GM23338 (cell line): ENCODE measurements around the gene BMPR2. TPM values are rescaled to one million over a fixed set of nuclear protein-coding genes. Genes with fewer than 3 reads are reported as not detected.

ENCODE experiments used
- ATAC-seq: fragments of 200-7000 bp; cut with Tn5 transposase; 3 replicates; pipeline ENCODE4 v1.9.1; 2020
- DNase-seq: peaks from one replicate; pipeline ENCODE4 v3.0.0-alpha.2; 2015; ENCODE audit warnings: low spot score
- H2AFZ ChIP-seq: fragments of 200-600 bp; sonication (generic); 2 replicates; pipeline ENCODE4 v1.8.0; 2016; ENCODE audit warnings: antibody characterized with exemption, mild to moderate bottlenecking, moderate library complexity
- H3F3A ChIP-seq: fragments of 200-600 bp; sonication (generic); replicated peaks from 2 replicates; pipeline ENCODE4 v1.8.0; 2017; ENCODE audit warnings: antibody characterized with exemption, mixed run types, low read depth
- H3K27ac ChIP-seq: fragments of 200-600 bp; sonication (generic); 2 replicates; pipeline ENCODE4 v1.6.1; 2016; ENCODE audit warnings: low read depth
- H3K27me3 ChIP-seq: fragments of 200-600 bp; sonication (generic); 2 replicates; pipeline ENCODE4 v1.8.0; 2016; ENCODE audit warnings: mild to moderate bottlenecking, mixed run types, moderate library complexity; ENCODE audit not compliant: insufficient read depth
- H3K36me3 ChIP-seq: fragments of 200-600 bp; sonication (generic); 2 replicates; pipeline ENCODE4 v1.8.0; 2016; ENCODE audit warnings: mild to moderate bottlenecking; ENCODE audit not compliant: insufficient read depth
- H3K4me1 ChIP-seq: fragments of 200-600 bp; sonication (generic); 2 replicates; pipeline ENCODE4 v1.8.0; 2016; ENCODE audit warnings: mild to moderate bottlenecking, moderate library complexity; ENCODE audit not compliant: insufficient read depth
- H3K4me2 ChIP-seq: fragments of 200-600 bp; sonication (generic); 2 replicates; pipeline ENCODE4 v1.7.1; 2017; ENCODE audit warnings: mixed run types
- H3K4me3 ChIP-seq: fragments of 200-600 bp; sonication (generic); 2 replicates; pipeline ENCODE4 v1.6.1; 2016; ENCODE audit warnings: mixed run types
- H3K79me2 ChIP-seq: fragments of 200-600 bp; sonication (generic); replicated peaks from 2 replicates; pipeline ENCODE4 v1.8.0; 2017; ENCODE audit warnings: mild to moderate bottlenecking; ENCODE audit not compliant: insufficient read depth
- H3K9me2 ChIP-seq: fragments of 200-600 bp; sonication (generic); 2 replicates; pipeline ENCODE4 v1.8.0; 2017; ENCODE audit not compliant: insufficient read depth
- H4K20me1 ChIP-seq: fragments of 200-600 bp; sonication (generic); replicated peaks from 2 replicates; pipeline ENCODE4 v1.8.0; 2017; ENCODE audit warnings: mild to moderate bottlenecking; ENCODE audit not compliant: insufficient read depth
- H3K27ac Mint-ChIP-seq: 2 replicates; pipeline ENCODE4 v1.8.0; 2020; ENCODE audit warnings: inconsistent platforms, mild to moderate bottlenecking, moderate library complexity, mixed read lengths
- H3K27me3 Mint-ChIP-seq: 3 replicates; pipeline ENCODE4 v1.8.0; 2022; ENCODE audit warnings: low read depth, mild to moderate bottlenecking, moderate library complexity, mixed read lengths, inconsistent platforms; ENCODE audit not compliant: insufficient read depth, poor library complexity
- H3K36me3 Mint-ChIP-seq: 3 replicates; pipeline ENCODE4 v1.8.0; 2021; ENCODE audit warnings: low read depth, mild to moderate bottlenecking, inconsistent platforms, moderate library complexity, mixed read lengths
- H3K4me1 Mint-ChIP-seq: 3 replicates; pipeline ENCODE4 v1.8.0; 2020; ENCODE audit warnings: mild to moderate bottlenecking, inconsistent platforms, mixed read lengths
- H3K4me3 Mint-ChIP-seq: 3 replicates; pipeline ENCODE4 v1.8.0; 2021; ENCODE audit warnings: moderate library complexity, mild to moderate bottlenecking, inconsistent platforms, mixed read lengths
- H3K9me3 Mint-ChIP-seq: 3 replicates; pipeline ENCODE4 v1.8.0; 2020; ENCODE audit warnings: moderate library complexity, mild to moderate bottlenecking, inconsistent platforms, mixed read lengths
- CREB1 ChIP-seq: fragments of 250-450 bp; sonication (Bioruptor Pico); IDR thresholded peaks from 2 replicates; pipeline ENCODE4 v1.5.0; 2020; ENCODE audit warnings: low read depth, mild to moderate bottlenecking, moderate library complexity
- CTCF ChIP-seq, 2 experiments: fragments of 200-600 bp in 1 of 2; sonication (generic) in 1 of 2; conservative IDR thresholded peaks; 2 replicates each; pipeline versions ENCODE4 v1.5.1 to v1.6.1; 2016 to 2017; ENCODE audit warnings: antibody characterized with exemption in 2 of 2, low read depth in 2 of 2, mild to moderate bottlenecking in 2 of 2, moderate library complexity in 1 of 2
- ETS1 ChIP-seq: IDR thresholded peaks from 2 replicates; pipeline ENCODE4 v1.6.1; 2016; ENCODE audit warnings: antibody characterized with exemption
- EZH2 ChIP-seq: fragments of 200-600 bp; sonication (generic); IDR thresholded peaks from one replicate; pipeline ENCODE4 v1.8.0; 2017; ENCODE audit warnings: antibody characterized with exemption, mild to moderate bottlenecking, low read depth; ENCODE audit not compliant: unreplicated experiment
- EZH2phosphoT487 ChIP-seq: fragments of 200-600 bp; sonication (generic); IDR thresholded peaks from one replicate; pipeline ENCODE4 v1.8.1; 2018; ENCODE audit warnings: antibody characterized with exemption; ENCODE audit not compliant: unreplicated experiment
- JUNB ChIP-seq: IDR thresholded peaks from one replicate; pipeline ENCODE4 v1.6.1; 2016; ENCODE audit warnings: antibody characterized with exemption; ENCODE audit not compliant: unreplicated experiment
- POLR2AphosphoS5 ChIP-seq: IDR thresholded peaks from 2 replicates; pipeline ENCODE4 v1.6.1; 2016; ENCODE audit warnings: antibody characterized with exemption, low read depth
- STAT1 ChIP-seq: IDR thresholded peaks from one replicate; pipeline ENCODE4 v1.6.1; 2016; ENCODE audit warnings: antibody characterized with exemption; ENCODE audit not compliant: unreplicated experiment
- ZNF331 ChIP-seq: fragments of 250-450 bp; sonication (Bioruptor Pico); IDR thresholded peaks from 2 replicates; pipeline ENCODE4 v1.5.0; 2020; ENCODE audit warnings: low read depth, mild to moderate bottlenecking, moderate library complexity
- polyA plus RNA-seq: library from polyadenylated mRNA; unstranded; fragments of >200 nt; fragmentation: Nextera tagmentation; extraction: Ambion mirVana; gene quantifications from 2 replicates; pipeline ENCODE4 v1.2.1, GENCODE V29; 2016
- total RNA-seq: library from RNA; depleted of rRNA; stranded (reverse); fragments of >200 nt; shearing (Covaris generic); gene quantifications from 2 replicates; pipeline ENCODE4 v1.2.3, GENCODE V29; 2014
- TF ChIP-seq, protein P1 (sequence below): fragments of 250-450 bp; sonication (Bioruptor Pico); IDR thresholded peaks from 2 replicates; pipeline ENCODE4 v1.5.0; 2020; ENCODE audit warnings: mild to moderate bottlenecking, moderate library complexity

BMPR2 gene
- total and polyA plus RNA-seq, 2 experiments from 2014 or later: 6.7 to 21.6 TPM

- TF ChIP-seq, protein P1, sequence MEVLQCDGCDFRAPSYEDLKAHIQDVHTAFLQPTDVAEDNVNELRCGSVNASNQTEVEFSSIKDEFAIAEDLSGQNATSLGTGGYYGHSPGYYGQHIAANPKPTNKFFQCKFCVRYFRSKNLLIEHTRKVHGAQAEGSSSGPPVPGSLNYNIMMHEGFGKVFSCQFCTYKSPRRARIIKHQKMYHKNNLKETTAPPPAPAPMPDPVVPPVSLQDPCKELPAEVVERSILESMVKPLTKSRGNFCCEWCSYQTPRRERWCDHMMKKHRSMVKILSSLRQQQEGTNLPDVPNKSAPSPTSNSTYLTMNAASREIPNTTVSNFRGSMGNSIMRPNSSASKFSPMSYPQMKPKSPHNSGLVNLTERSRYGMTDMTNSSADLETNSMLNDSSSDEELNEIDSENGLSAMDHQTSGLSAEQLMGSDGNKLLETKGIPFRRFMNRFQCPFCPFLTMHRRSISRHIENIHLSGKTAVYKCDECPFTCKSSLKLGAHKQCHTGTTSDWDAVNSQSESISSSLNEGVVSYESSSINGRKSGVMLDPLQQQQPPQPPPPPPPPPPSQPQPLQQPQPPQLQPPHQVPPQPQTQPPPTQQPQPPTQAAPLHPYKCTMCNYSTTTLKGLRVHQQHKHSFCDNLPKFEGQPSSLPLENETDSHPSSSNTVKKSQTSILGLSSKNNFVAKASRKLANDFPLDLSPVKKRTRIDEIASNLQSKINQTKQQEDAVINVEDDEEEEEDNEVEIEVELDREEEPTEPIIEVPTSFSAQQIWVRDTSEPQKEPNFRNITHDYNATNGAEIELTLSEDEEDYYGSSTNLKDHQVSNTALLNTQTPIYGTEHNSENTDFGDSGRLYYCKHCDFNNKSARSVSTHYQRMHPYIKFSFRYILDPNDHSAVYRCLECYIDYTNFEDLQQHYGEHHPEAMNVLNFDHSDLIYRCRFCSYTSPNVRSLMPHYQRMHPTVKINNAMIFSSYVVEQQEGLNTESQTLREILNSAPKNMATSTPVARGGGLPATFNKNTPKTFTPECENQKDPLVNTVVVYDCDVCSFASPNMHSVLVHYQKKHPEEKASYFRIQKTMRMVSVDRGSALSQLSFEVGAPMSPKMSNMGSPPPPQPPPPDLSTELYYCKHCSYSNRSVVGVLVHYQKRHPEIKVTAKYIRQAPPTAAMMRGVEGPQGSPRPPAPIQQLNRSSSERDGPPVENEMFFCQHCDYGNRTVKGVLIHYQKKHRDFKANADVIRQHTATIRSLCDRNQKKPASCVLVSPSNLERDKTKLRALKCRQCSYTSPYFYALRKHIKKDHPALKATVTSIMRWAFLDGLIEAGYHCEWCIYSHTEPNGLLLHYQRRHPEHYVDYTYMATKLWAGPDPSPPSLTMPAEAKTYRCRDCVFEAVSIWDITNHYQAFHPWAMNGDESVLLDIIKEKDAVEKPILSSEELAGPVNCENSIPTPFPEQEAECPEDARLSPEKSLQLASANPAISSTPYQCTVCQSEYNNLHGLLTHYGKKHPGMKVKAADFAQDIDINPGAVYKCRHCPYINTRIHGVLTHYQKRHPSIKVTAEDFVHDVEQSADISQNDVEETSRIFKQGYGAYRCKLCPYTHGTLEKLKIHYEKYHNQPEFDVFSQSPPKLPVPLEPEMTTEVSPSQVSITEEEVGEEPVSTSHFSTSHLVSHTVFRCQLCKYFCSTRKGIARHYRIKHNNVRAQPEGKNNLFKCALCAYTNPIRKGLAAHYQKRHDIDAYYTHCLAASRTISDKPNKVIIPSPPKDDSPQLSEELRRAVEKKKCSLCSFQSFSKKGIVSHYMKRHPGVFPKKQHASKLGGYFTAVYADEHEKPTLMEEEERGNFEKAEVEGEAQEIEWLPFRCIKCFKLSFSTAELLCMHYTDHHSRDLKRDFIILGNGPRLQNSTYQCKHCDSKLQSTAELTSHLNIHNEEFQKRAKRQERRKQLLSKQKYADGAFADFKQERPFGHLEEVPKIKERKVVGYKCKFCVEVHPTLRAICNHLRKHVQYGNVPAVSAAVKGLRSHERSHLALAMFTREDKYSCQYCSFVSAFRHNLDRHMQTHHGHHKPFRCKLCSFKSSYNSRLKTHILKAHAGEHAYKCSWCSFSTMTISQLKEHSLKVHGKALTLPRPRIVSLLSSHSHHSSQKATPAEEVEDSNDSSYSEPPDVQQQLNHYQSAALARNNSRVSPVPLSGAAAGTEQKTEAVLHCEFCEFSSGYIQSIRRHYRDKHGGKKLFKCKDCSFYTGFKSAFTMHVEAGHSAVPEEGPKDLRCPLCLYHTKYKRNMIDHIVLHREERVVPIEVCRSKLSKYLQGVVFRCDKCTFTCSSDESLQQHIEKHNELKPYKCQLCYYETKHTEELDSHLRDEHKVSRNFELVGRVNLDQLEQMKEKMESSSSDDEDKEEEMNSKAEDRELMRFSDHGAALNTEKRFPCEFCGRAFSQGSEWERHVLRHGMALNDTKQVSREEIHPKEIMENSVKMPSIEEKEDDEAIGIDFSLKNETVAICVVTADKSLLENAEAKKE (CRISPR knock-in tag): no peak
- TF ChIP-seq ZNF331 (CRISPR knock-in tag) (no peak), STAT1 (no peak), POLR2AphosphoS5 (no peak), EZH2 (no peak), CTCF (conservative IDR thresholded peaks at IDR 0.05; ENCODE audit: low read depth in 2 of 2) (no peak), EZH2phosphoT487 (no peak)
Measured at GRCh38 chr2:202560200-202560599, 184.1 kb downstream of the BMPR2 start (continued).

DNA sequence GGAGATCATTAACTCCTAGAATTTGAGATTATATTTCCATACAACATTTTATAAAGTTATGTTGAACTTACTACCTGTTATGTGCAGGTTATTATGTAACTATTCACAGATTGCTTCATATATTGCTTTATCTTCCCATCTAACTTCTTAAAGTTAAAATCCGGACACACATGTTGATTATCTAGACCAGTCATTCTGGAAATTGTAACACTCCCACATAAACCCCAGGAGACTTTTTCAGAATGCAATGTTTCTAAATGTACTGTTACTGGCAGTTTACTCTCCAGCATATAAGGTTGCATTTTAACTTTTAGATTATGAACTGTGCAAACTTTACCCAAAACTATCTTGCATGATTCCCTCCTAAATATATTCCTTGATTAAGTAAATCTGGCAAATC is 188.1 kb downstream of the BMPR2 start:
- Histone ChIP-seq H4K20me1 (no peaks in the 10 kb centered on the region; the same call in 1 of the 2 replicates), H3K4me2 (no peak overlapping the region), H3K9me2 (no peaks in the 10 kb centered on the region), H3K36me3 (no peaks in the 10 kb centered on the region), H3K27me3 (no peaks in the 10 kb centered on the region), H2AFZ (no peak overlapping the region), H3K27ac (no peak overlapping the region), H3K79me2 (no peaks in the 10 kb centered on the region), H3K4me1 (no peaks in the 10 kb centered on the region), H3K4me3 (no peak overlapping the region), H3F3A (no peaks in the 10 kb centered on the region)
- Mint-ChIP-seq H3K4me3 (no peak overlapping the region), H3K27ac (no peak overlapping the region), H3K9me3 (no peaks in the 10 kb centered on the region), H3K27me3 (no peaks in the 10 kb centered on the region), H3K36me3 (no peaks in the 10 kb centered on the region), H3K4me1 (no peaks in the 10 kb centered on the region)
- DNase-seq (no peak), ATAC-seq (no peak)
- no peak for TF ChIP-seq JUNB
- no peak for TF ChIP-seq STAT1
- TF ChIP-seq ETS1: no peak
- TF ChIP-seq CREB1: no peak
- TF ChIP-seq EZH2phosphoT487: no peak
- no peak for TF ChIP-seq CTCF (conservative IDR thresholded peaks at IDR 0.05; ENCODE audit: low read depth in 2 of 2)
- TF ChIP-seq ZNF331 (CRISPR knock-in tag): no peak
